Measurements from ENCODE around the gene TMEM38A.
"Not testable (repeated sequence)": the region's sequence is repeated elsewhere in the genome, so short reads cannot be mapped to it uniquely, and the experiment has no call there.

The TMEM38A gene

GRCh38 chr19:16735650-16736266 lies 74.8 kb downstream of the TMEM38A start:
- CTCF ChIA-PET: interaction anchor here (0.6 kb wide), 1 partner anchor 181 kb away, joined by 3 read pairs; no protein-coding TSS in a partner anchor
- 78% methylated on average over 1 of the region's 4 CpGs for WGBS (ENCODE audit: insufficient coverage)
- H3K9me3 ChIP-seq (ENCODE audit: control extremely low read depth in 1 of 5, control insufficient read depth in 4 of 5, insufficient read depth in 2 of 5, low read depth in 1 of 5, low read length in 4 of 5); POLR2A ChIA-PET; DNase-seq; H3K36me3 ChIP-seq (ENCODE audit: control insufficient read depth in 4 of 4, insufficient read depth in 4 of 4, low read length in 3 of 4); H3K4me1 ChIP-seq (ENCODE audit: control extremely low read depth in 1 of 4, control insufficient read depth in 4 of 4, insufficient read depth in 4 of 4, low read length in 3 of 4); H3K27ac ChIP-seq (ENCODE audit: insufficient read depth in 1 of 2, low read depth in 1 of 2, low read length in 2 of 2, poor library complexity in 1 of 2, severe bottlenecking in 2 of 2); H3K4me3 ChIP-seq (ENCODE audit: control insufficient read depth in 1 of 7, extremely low read depth in 1 of 7, insufficient read depth in 4 of 7, low read depth in 2 of 7, low read length in 6 of 7); H3K27me3 ChIP-seq (replicated peaks in 2 of 5; ENCODE audit: control insufficient read depth in 4 of 5, insufficient read depth in 5 of 5, low read length in 4 of 5): not testable (repeated sequence)

- CTCF ChIA-PET: no interaction called here
Measured at GRCh38 chr19:16736709-16737108, 75.8 kb downstream of the TMEM38A start.

GRCh38 chr19:16737911-16738310 lies 77.0 kb downstream of the TMEM38A start:
- no peaks in the 10 kb centered on the region for H3K36me3 ChIP-seq (ENCODE audit: control insufficient read depth in 4 of 4, insufficient read depth in 4 of 4, low read length in 3 of 4)
- WGBS (ENCODE audit: insufficient coverage): 80% methylated on average over 1 of the region's 4 CpGs

More at GRCh38 chr19:16736709-16737108, 75.8 kb downstream of the TMEM38A start:
- POLR2A ChIA-PET: no interaction called here
- H3K27ac ChIP-seq (ENCODE audit: insufficient read depth in 1 of 2, low read depth in 1 of 2, low read length in 2 of 2, poor library complexity in 1 of 2, severe bottlenecking in 2 of 2): no peak overlapping the region
- DNase-seq: peak in 2 of 3 donors; percentile 11 to 36
- WGBS (ENCODE audit: insufficient coverage): 83% methylated on average over 1 of the region's 3 CpGs
- H3K27me3 ChIP-seq (replicated peaks in 2 of 5; ENCODE audit: control insufficient read depth in 4 of 5, insufficient read depth in 5 of 5, low read length in 4 of 5): peaks cover 0 to 3% (median 0%) of the 10 kb centered on the region in 5 experiments
- peaks cover 0 to 4% (median 0%) of the 10 kb centered on the region in 5 experiments for H3K9me3 ChIP-seq (ENCODE audit: control extremely low read depth in 1 of 5, control insufficient read depth in 4 of 5, insufficient read depth in 2 of 5, low read depth in 1 of 5, low read length in 4 of 5)
- H3K36me3 ChIP-seq (ENCODE audit: control insufficient read depth in 4 of 4, insufficient read depth in 4 of 4, low read length in 3 of 4): no peaks in the 10 kb centered on the region
- no peak overlapping the region for H3K4me3 ChIP-seq (ENCODE audit: control insufficient read depth in 1 of 7, extremely low read depth in 1 of 7, insufficient read depth in 4 of 7, low read depth in 2 of 7, low read length in 6 of 7)
- no peaks in the 10 kb centered on the region for H3K4me1 ChIP-seq (ENCODE audit: control extremely low read depth in 1 of 4, control insufficient read depth in 4 of 4, insufficient read depth in 4 of 4, low read length in 3 of 4)

GRCh38 chr19:16739546-16739945 lies 78.6 kb downstream of the TMEM38A start:
- no peaks in the 10 kb centered on the region for H3K36me3 ChIP-seq (ENCODE audit: control insufficient read depth in 4 of 4, insufficient read depth in 4 of 4, low read length in 3 of 4)
- peaks cover 0 to 4% (median 0%) of the 10 kb centered on the region in 5 experiments for H3K9me3 ChIP-seq (ENCODE audit: control extremely low read depth in 1 of 5, control insufficient read depth in 4 of 5, insufficient read depth in 2 of 5, low read depth in 1 of 5, low read length in 4 of 5)
- no peak overlapping the region for H3K4me3 ChIP-seq (ENCODE audit: control insufficient read depth in 1 of 7, extremely low read depth in 1 of 7, insufficient read depth in 4 of 7, low read depth in 2 of 7, low read length in 6 of 7)
- no peaks in the 10 kb centered on the region for H3K4me1 ChIP-seq (ENCODE audit: control extremely low read depth in 1 of 4, control insufficient read depth in 4 of 4, insufficient read depth in 4 of 4, low read length in 3 of 4)
- CTCF ChIA-PET: interaction anchor here (0.6 kb wide), 1 partner anchor 23 kb away, joined by 4 read pairs; no protein-coding TSS in a partner anchor
- DNase-seq: peak in 1 of 3 donors; percentile 15
- no peak overlapping the region for H3K27ac ChIP-seq (ENCODE audit: insufficient read depth in 1 of 2, low read depth in 1 of 2, low read length in 2 of 2, poor library complexity in 1 of 2, severe bottlenecking in 2 of 2)
- no peaks in the 10 kb centered on the region for H3K27me3 ChIP-seq (replicated peaks in 2 of 5; ENCODE audit: control insufficient read depth in 4 of 5, insufficient read depth in 5 of 5, low read length in 4 of 5)
- POLR2A ChIA-PET: no interaction called here
- 33% methylated on average over 3 of the region's 3 CpGs for WGBS (ENCODE audit: insufficient coverage)

More at GRCh38 chr19:16737911-16738310, 77.0 kb downstream of the TMEM38A start:
- CTCF ChIA-PET: no interaction called here
- POLR2A ChIA-PET: no interaction called here
- peaks cover 0 to 3% (median 0%) of the 10 kb centered on the region in 5 experiments for H3K27me3 ChIP-seq (replicated peaks in 2 of 5; ENCODE audit: control insufficient read depth in 4 of 5, insufficient read depth in 5 of 5, low read length in 4 of 5)
- H3K4me3 ChIP-seq (ENCODE audit: control insufficient read depth in 1 of 7, extremely low read depth in 1 of 7, insufficient read depth in 4 of 7, low read depth in 2 of 7, low read length in 6 of 7): no peak overlapping the region
- H3K4me1 ChIP-seq (ENCODE audit: control extremely low read depth in 1 of 4, control insufficient read depth in 4 of 4, insufficient read depth in 4 of 4, low read length in 3 of 4): no peaks in the 10 kb centered on the region
- no peak overlapping the region for H3K27ac ChIP-seq (ENCODE audit: insufficient read depth in 1 of 2, low read depth in 1 of 2, low read length in 2 of 2, poor library complexity in 1 of 2, severe bottlenecking in 2 of 2)
- no peak for DNase-seq
- peaks cover 0 to 4% (median 0%) of the 10 kb centered on the region in 5 experiments for H3K9me3 ChIP-seq (ENCODE audit: control extremely low read depth in 1 of 5, control insufficient read depth in 4 of 5, insufficient read depth in 2 of 5, low read depth in 1 of 5, low read length in 4 of 5)
